HG03139 (cell line): ENCODE results near the gene PCSK6.

Experiments used
- ATAC-seq: cut with Tn5 transposase; IDR thresholded peaks from one replicate; pipeline ENCODE4 v1.9.1; 2021; ENCODE audit not compliant: unreplicated experiment

Gene PCSK6

DNA sequence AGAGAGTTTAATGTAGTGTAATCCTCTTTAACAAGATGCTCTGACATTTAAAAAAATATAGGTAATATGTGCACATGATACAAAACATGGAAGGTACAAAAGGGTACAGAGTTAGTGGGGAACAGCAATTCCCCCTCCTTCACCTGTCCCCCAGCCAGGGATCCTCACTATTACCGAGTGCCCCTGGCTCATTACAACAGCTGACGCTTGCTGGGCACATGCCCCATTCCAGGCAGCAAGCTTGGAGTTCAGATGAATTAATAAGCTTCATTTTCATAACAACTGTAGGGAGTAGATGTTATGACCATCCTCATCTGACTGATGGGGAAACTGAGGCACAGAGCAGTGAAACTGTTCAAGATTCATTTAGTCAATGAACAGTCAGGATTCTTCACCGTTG lies 41.2 kb downstream of the PCSK6 start:
- ATAC-seq = no peak

GRCh38 chr15:101447561-101448071 lies 41.9 kb downstream of the PCSK6 start:
- ATAC-seq = no peak

GRCh38 chr15:101447168-101447533 lies 42.4 kb downstream of the PCSK6 start:
- ATAC-seq = no peak

DNA sequence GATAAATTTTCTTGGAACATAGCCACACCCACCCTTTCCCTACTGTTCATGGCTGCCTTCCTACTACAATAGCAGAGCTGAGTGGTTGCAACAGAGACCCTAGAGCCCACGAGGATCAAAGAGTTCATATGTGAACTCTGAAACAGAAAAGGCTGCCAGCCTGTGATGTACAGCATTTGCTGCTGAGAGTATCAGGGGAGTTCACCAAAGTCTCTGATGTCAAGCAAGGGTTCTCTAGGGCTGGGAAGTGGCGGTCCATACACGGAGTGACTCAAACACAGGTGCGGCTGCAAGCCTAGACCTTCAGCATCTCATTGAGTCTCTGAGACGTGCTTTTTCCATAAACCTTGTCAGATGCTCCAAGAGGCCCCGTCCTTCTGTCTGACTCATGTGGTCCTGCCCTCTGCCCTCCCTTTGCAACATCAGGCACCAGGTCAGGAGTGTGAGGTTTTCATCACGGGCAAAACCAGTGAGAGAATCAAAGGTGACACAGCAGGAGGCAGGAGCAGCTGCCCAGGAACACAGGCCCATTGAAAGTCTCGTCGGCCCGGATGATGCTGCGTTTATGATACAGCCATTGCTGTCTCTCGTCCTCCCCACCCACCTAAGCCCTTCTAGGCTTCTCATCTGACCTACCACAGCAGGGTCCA lies 42.9 kb downstream of the PCSK6 start:
- no peak for ATAC-seq

DNA sequence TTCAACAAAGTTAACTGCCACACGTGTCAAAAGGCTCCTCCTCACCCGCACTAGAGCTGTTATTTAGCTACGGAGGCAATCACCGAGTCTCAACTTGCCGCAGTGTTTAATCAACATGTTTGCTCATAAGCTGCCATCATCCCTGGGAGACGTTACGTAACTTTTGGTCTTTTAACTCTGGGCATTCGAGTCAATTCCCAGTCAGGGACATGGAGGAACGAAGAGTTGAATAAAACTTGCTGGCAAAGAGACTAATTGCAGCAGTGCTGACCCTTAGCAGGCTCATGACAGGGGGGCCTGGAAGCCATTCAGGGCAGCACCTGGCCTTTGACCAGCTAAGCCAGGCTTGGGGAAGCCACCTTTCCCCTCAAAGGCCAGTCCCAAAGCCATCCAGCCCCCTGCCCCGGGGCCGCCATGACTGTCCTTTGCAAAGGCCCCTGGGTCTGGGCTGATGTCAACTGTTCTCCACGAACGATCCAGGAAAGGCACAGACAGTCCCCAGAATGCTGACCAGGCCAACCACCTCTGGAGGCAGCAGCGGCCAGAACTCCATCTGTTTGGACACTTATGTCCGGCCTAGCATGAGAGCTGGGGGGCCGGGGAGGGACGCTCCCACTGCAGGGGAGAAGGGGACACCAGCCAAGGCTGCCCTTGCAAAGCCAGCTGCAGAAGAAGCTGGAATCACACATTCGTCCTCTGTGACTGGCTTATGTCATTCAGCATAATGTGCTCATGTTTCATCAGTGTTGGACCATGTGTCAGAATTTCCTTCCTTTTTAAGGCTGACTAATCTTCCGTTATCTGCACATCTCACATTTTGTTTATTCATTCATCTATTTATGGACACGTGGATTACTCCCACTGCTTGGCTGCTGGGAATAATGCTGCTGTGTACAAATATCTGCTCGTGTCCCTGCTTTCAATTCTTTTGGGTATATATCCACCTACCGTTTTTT lies 43.7 kb downstream of the PCSK6 start:
- ATAC-seq = no peak

DNA sequence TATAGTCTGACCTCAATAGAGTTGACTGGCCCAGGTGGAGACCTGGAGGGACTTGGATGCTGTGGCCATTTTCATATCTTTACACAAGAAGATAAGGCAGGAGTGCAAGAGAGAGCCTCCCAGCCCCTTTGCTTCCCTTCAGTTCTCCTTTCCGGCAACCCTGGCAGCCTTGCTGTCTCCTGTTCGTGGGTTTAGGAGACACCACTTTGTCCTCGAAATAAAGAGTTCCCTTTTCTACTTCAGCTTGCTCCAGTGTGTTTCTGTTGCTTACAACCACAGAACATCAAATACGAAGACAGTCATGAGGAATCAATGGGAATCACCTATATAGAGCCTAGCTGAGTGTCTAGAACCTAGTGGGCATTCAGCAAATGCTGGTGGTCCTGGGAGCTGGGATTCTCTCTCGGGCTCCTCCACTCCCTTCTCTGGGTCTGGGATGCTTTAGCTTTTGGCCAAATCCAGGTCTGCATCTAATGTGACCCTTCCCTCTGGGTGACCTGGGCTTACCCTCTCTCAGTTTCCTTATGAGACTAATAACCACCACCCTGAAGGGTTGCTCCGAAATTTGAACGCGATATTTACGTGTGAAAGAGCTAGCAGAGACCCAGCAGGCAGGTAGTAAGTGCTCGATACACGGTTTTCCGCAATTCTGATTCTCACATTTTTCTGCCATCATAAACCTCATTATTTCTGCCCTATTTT lies 44.5 kb downstream of the PCSK6 start:
- no peak for ATAC-seq

GRCh38 chr15:101444015-101444414 lies 45.5 kb downstream of the PCSK6 start:
- no peak for ATAC-seq

GRCh38 chr15:101442272-101442671 lies 47.2 kb downstream of the PCSK6 start:
- ATAC-seq = no peak

DNA sequence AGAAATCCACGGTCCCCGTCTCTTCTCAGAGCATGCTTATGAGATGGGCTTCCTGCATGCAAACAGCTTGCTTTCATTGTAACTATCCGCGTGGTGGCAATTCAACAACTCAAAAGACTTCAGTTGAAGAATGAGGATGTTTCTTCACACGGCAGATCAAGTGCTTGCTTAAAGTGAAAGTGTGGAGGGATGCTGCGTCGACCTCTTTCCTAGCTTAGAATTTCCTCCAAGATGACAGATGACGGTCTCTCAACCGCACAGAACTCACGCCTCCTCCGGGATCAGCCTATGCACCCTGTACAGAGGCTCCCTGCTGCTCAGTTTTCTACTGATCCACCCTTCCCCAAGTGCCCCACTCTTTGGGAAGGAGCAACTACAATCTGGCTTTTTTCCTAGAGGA lies 47.8 kb downstream of the PCSK6 start:
- no peak for ATAC-seq

DNA sequence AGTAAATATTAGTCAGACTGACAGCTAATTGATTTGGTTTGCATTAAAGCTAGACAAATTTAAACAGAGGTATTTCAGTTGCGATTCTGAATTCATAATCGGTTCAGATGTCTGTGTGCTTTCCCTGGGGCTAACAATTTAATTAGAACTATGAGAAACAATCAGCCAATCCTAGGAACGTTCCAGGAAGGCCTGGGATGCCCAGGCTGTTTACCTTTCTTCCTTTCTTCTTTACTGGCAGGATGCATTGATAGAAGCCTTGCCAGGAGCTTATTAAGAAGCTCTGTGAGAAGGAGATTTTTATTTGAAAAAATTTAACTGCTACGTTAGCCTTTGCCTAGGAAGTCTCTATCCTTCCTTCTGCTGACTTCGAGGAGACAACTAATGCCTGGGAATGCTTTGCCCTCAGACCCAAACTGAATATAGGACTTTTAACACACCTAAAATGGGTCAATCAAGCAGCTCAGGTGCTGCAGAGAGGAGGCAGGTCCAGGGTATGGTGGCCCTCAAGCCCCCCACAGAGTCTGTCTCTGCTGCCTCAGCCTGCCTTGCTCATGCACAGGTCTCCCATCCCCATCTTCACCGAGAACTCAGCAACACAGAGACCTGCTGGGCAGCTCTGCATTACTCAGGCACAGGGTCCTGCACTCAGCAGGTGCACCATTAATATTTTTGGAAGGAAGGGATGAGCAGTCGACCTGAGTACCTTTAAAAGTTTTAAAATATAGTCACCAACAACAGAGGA lies 48.5 kb downstream of the PCSK6 start:
- ATAC-seq = no peak

GRCh38 chr15:101439920-101440319 lies 49.6 kb downstream of the PCSK6 start:
- no peak for ATAC-seq

GRCh38 chr15:101439285-101439919 lies 50.1 kb downstream of the PCSK6 start:
- no peak for ATAC-seq

- no peak for ATAC-seq
Observed at GRCh38 chr15:101438482-101439284, 50.8 kb downstream of the PCSK6 start.

- ATAC-seq = no peak
Observed at GRCh38 chr15:101437618-101438481, 51.7 kb downstream of the PCSK6 start.

DNA sequence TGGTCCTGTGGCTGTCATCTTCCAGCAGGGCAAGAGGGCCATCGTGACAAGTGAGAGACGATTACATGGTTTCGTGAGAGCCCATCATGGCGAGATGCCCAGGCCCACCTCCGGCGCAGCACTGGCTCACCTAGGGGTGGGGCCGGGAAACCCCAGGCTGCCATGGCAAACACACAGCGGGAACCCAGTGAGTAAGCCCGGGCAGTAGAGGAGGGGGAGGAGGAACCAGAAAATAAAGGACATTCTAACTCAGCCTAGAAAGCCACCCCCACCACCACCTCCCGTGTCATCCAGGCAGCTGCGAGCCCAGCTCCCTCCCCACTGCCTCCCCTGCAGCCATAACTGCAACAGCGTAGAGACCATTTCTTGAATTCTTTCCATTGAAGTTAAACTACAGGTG lies 52.3 kb downstream of the PCSK6 start:
- ATAC-seq = no peak

DNA sequence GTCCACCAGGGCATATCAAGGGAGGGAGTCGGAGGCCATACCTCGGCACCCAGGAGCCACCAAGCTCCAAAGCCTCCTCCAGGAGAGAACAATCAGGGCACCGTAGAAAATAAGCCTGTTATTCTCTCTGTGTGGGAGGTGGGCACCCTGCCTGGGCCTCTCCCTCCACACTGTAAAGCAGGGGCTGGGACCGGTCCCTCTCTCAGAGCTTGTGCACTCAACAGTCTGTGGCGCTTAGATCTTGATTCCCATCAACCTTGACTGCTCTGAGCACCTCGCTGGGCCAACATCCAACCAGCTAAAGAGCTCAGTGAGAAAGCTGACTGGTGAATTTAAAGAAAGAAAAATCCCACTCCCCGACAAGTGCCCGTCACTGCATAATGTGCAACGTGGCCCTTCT lies 53.0 kb downstream of the PCSK6 start:
- ATAC-seq = no peak

- no peak for ATAC-seq
Observed at GRCh38 chr15:101435761-101436160, 53.7 kb downstream of the PCSK6 start.

DNA sequence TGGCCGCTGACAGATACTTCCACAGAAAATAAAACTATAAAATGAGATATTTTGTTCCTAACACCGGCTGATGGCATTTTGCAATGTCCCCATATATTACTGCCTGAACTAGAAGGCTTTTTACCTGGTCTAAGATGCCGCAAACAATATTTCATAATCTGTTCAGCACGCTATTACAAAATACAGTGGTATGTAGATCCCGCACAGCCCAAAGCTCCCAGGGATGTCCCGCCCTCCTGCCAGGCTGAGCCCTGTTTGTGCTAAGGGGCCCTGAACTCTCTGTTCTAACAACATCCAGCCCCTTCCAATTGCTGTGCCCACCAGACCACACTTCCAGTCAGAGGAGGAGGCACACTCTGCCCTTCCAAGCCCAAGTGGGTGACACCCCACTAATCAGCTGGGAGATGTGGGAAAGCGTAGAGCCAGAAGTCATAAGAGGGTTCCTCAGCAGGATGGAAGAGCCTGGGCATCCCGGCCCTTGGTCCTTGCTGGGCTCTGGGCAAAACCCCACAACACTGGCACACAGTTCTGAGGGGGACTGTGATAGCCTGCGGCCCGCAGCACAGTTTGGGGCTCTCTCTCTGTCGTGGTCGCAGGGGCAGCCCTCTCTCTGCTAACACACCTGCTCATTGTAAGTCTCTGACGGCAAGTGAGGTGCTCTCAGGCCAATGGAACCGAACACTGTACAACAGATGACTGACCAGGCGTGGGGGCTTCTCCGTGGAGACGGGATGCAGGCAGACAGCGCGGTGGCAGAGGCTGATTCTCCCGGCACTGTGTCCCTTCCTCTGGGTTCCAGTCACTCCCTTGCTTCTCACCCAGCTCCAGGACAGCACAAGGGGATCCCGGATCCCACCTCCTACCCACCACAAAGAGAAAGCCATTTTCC lies 55.2 kb downstream of the PCSK6 start:
- ATAC-seq = no peak
